GM12874 (cell line): ENCODE data around the gene FBXO33.

Experiments used
- CTCF ChIP-seq: IDR thresholded peaks from 2 replicates; pipeline ENCODE4 v1.5.1; 2011; ENCODE audit warnings: low read depth, mild to moderate bottlenecking, control low read depth, low read length, moderate library complexity; ENCODE audit not compliant: insufficient read depth

The FBXO33 gene

GRCh38 chr14:39456702-39457250, 24.5 kb upstream of the FBXO33 start:
- TF ChIP-seq CTCF: no peak

- TF ChIP-seq CTCF: no peak
Observed at GRCh38 chr14:39454906-39455539, 22.8 kb upstream of the FBXO33 start.

- no peak for TF ChIP-seq CTCF
Observed at GRCh38 chr14:39452680-39453079, 20.4 kb upstream of the FBXO33 start.

GRCh38 chr14:39451811-39452210, 19.6 kb upstream of the FBXO33 start:
- TF ChIP-seq CTCF: no peak

- TF ChIP-seq CTCF: no peak
Observed at GRCh38 chr14:39447175-39447661, 15.0 kb upstream of the FBXO33 start.

- no peak for TF ChIP-seq CTCF
Observed at GRCh38 chr14:39446131-39446744, 14.0 kb upstream of the FBXO33 start.

- TF ChIP-seq CTCF: no peak
Observed at GRCh38 chr14:39442293-39442692, 10.1 kb upstream of the FBXO33 start.
